ENCODE data around the gene ESPN.

DNA sequence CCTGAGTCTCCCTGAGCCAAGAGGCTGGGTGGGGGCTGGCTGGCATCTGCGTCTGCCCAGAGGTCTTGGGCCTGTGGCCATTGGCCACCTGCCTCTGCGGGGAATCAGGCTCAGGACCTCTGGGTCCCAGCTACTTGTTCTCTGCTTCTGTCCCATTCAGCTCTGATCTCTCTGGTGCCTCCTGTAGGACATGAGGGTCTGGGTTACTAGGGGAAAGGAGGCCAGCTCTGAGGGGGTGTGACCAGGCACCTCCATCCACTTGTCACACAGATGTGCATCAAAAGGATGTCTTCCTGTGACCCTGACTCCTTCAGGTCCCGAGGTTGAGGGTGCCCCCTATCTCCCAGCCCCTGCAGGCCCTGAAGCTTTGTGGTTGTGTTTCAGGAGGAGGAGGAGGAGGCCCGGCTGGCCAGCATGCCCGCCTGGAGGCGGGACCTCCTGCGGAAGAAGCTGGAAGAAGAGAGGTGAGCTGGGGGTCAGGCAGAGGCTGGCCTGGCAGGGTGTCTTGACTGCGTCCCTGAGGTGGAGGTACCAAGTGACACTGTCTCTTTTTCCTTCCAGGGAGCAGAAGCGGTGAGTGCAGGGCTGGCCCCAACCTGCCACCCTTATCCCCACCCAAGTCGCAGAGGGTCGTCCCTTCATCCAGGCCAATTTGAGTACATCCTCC is 32.4 kb downstream of the ESPN start:
- TF ChIP-seq, protein P1, sequence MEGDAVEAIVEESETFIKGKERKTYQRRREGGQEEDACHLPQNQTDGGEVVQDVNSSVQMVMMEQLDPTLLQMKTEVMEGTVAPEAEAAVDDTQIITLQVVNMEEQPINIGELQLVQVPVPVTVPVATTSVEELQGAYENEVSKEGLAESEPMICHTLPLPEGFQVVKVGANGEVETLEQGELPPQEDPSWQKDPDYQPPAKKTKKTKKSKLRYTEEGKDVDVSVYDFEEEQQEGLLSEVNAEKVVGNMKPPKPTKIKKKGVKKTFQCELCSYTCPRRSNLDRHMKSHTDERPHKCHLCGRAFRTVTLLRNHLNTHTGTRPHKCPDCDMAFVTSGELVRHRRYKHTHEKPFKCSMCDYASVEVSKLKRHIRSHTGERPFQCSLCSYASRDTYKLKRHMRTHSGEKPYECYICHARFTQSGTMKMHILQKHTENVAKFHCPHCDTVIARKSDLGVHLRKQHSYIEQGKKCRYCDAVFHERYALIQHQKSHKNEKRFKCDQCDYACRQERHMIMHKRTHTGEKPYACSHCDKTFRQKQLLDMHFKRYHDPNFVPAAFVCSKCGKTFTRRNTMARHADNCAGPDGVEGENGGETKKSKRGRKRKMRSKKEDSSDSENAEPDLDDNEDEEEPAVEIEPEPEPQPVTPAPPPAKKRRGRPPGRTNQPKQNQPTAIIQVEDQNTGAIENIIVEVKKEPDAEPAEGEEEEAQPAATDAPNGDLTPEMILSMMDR (IDR thresholded peaks at IDR 0.05), result no peak
- TF ChIP-seq ZFX (IDR thresholded peaks at IDR 0.05; ENCODE audit: borderline replicate concordance), result no peak

Measured in 22Rv1 (cell line).